GM13977 (cell line): ENCODE measurements around the gene CRX.

ENCODE experiments used
- DNase-seq: peaks from one replicate; pipeline ENCODE4 v3.0.0; 2012; ENCODE audit warnings: low spot score
- CTCF ChIP-seq: IDR thresholded peaks from 2 replicates; pipeline ENCODE4 v1.5.1; 2012; ENCODE audit warnings: mild to moderate bottlenecking, control low read depth; ENCODE audit not compliant: insufficient read depth; ENCODE audit errors: extremely low read depth, missing control alignments
- in situ Hi-C: fragments of 300-500 bp; cut with MboI; formaldehyde crosslinking; loops from one replicate; pipeline ENCODE4 v1.12.0; 2022; ENCODE audit warnings: low sequenced_read_pairs, low pct_unique_long_range_greater_than_20kb, mixed read lengths, inconsistent platforms; ENCODE audit not compliant: unreplicated experiment

The CRX gene

DNA sequence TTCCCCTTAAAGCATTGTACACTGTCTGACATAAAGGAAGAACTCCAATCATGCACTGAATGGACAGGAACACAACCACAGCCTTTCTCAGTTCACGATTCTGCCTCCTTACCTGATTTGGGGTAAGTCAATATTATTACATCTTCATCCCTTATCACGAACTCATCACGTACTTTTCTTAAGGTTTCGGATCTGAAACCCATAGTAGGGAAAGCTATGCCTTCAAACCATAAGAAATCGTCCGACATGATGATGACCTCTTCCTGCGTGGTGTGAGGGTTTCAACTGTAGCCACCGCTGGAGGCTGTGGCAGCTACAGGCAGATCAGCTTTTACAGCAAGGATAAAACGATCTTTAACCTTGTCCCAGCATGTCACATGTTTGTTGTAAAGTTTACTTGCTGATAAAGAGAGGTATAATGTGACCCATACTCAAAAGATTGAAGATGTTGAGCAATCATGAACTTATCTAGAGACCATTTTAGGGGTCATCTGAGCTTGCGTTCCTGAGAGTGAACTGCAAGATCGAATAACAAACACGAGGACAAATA is 64.3 kb downstream of the CRX start, which contains the start of gene SULT2A1:
SULT2A1 (minus strand) TSS at position 306 of the 550 bp plus-strand sequence; CDS start at position 248, 58 bp downstream.
- no peak for TF ChIP-seq CTCF
- in situ Hi-C loops: no loop called here
- no peak for DNase-seq

- DNase-seq: no peak
- TF ChIP-seq CTCF: no peak
- in situ Hi-C loops: no loop called here
Observed at GRCh38 chr19:47890865-47891621, 69.3 kb downstream of the CRX start.

DNA sequence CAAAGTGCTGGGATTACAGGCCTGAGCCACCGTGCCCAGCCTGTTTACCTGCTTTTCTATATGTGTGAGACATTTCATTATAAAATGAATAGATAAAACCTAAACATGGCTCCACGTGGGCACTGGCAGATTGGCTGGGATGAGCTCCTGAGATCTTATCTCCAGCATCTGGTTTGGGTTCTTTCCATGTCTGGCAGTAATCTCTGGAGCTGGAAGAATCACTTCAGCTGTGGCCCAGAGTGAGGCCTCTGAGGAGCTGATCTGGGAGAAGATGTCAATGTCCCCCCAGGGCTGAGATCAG is 69.8 kb downstream of the CRX start:
- DNase-seq: no peak
- TF ChIP-seq CTCF: no peak
- in situ Hi-C loops: no loop called here

GRCh38 chr19:47891923-47892666 is 70.4 kb downstream of the CRX start:
- in situ Hi-C loops: no loop called here
- TF ChIP-seq CTCF: no peak
- no peak for DNase-seq
